Activated CD8-positive, alpha-beta memory T cell treated with anti-CD3 and anti-CD28 coated beads for 36 hours (primary cell): ENCODE measurements around the gene ASAH2. TPM values are rescaled to one million over a fixed set of nuclear protein-coding genes. Genes with fewer than 3 reads are reported as not detected.
"Not testable (repeated sequence)": the region's sequence is repeated elsewhere in the genome, so short reads cannot be mapped to it uniquely, and the experiment has no call there.

Source experiments
- CTCF ChIA-PET: fragments of 350-600 bp; sonication (Branson Sonifier 250); formaldehyde crosslinking; loops from one replicate; lab custom pipeline; 2021; ENCODE audit warnings: antibody characterized with exemption; lab: Charles Lee
- POLR2A ChIA-PET: fragments of 350-600 bp; sonication (Branson Sonifier 250); formaldehyde crosslinking; loops from one replicate; lab custom pipeline; 2021; ENCODE audit warnings: antibody characterized with exemption; lab: Charles Lee
- total RNA-seq, 2 experiments: library from RNA; stranded (reverse); gene quantifications; one replicate each; pipeline ENCODE4 v1.2.3, GENCODE V29; 2021

The ASAH2 gene
- total RNA-seq, 2 experiments from 2014 or later: 4.8 to 5.2 TPM

DNA sequence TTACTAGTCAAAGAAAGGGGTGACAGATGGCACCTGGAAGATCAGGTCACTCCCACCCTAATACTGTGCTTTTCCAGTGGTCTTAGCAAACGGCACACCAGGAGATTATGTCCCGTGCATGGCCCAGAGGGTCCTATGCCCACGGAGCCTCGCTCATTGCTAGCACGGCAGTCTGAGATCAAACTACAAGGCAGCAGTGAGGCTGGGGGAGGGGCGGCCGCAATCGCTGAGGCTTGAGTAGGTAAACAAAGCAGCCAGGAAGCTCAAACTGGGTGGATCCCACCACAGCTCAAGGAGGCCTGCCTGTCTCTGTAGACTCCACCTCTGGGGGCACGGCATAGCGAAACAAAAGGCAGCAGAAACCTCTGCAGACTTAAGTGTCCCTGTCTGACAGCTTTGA lies 11.3 kb upstream of the ASAH2 start:
- CTCF ChIA-PET, POLR2A ChIA-PET: not testable (repeated sequence)

DNA sequence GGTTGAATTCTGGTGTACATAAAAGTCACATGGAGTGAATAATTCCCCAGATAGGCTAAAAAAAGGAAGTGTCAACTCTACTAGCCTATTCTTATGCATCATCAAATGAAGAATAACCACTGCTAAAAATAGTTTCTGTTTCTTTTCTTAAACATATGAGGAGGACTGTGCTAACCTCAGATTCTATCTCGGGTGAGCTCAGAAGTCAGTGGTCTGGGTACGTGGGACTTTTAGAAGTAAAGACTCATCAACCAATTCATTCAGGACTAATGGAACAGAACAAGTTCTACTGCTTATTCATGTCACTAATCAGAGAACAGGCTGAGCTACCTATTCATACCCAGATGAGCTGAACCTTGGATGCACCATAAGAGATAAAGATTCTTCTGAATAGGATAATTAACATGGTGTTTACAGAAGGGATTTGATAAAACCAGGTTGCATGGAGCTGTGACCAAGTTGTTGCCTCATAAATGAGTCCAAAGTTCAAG lies 9.5 kb upstream of the ASAH2 start:
- ChIA-PET POLR2A (no interaction called here), CTCF (no interaction called here)

DNA sequence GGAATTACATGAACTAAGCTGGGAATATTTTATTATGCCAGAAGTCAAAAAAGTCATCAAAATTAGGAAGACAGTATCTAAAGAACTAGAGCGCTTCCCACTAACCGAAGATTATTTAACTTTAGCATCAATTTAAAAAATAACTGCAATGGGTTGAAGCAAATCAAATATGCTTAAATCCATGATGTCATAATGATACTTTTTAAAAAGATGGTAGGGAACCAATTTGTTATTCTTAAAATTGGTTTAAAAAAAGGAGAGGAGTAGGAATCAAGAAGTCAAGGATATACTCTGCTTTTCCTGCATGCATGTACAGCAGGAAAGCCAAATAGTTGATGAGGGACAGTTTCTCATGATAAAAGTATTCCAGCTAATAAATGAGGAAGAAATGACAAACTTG lies 3.2 kb upstream of the ASAH2 start:
- ChIA-PET POLR2A (no interaction called here), CTCF (no interaction called here)

DNA sequence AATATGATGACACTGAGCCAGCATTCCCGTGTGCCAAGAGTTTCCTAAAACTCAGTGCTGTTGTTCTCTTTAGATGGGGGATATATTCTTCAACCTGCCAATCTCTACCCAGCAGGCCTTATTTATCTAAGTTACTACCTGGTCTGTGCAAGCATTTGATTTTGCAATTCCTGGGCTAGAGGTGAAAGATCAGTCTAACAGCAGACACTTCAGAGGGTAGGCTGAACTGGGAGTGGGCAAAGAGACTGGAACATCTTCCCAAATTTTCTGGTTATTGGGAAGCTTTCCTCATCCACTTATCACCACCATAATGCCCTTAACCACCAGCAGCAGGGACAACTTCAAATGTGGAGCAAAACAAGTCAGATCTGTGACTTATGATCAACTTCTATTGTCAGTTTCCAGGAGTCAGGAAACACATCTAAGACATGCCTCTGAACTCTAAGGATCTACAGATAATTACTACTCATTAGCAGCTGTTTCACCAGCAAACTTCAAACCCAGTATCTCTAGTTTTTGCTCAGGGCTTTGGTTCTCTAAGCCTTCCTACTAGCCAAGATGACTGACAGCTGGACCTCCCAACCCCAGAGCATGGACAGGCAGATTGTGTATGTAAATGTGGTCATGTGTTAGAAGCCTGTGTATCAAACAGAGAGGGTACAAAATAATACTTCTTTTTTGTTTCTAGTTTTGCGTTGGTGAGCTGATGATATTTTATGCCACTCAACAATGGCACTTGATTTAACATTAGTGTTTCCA lies 1.0 kb downstream of the ASAH2 start:
- ChIA-PET POLR2A (no interaction called here), CTCF (no interaction called here)

DNA sequence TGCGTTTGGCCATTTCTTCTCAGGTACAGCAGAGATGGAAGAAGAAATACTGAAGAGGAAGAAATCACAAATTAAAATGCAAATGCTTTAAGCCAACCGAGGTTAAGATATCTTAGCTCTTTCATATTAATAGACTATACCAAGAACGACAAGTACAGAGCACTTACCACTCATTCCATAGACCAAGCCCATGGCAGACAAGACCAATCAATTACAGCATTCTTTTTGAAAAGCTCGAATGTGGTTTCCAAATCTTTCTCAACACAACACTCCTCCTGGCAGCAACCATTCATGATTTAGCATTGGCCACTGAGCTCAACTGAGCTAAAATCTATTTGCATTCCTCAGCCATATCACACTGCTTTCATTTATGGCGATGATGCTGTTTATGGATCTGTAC lies 2.7 kb downstream of the ASAH2 start:
- ChIA-PET CTCF (no interaction called here), POLR2A (no interaction called here)

DNA sequence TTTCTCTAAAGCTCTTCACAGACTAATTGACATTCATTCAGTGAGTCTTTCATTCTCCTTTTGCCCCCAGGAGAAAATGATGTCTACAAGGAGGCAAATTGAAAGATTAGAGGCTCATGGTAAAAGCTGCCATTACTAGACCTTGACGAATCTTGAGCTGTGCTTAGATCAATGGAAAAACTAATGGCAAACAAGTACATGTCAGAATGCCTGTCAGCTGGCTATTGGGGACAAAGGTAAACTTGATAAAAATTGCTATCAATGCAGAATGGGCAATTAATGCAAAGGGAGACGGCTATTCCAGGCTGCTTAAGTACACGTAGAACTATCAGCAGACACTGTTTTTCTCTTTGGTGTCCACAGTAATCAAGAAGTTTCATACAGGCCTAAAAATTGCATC lies 3.3 kb downstream of the ASAH2 start:
- POLR2A ChIA-PET: no interaction called here
- CTCF ChIA-PET: no interaction called here

DNA sequence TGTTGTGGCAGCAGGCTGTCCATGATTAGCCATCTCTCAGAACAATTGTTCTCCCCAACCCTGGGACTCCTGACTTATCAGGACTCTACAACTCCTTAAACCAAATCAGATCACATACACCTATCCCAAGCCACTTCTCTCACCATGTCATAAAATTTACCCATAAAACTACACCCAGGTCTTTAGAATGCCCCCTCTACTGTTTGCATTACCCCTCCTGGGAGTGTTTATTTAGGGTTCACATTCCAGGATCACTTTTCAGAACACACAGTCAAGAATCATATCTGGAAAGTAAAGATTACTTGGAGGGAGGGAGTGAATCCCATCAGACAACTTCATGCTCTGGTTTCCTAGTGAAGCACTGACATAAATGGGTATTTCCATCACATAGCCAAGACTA lies 7.1 kb downstream of the ASAH2 start:
- ChIA-PET CTCF (no interaction called here), POLR2A (no interaction called here)

DNA sequence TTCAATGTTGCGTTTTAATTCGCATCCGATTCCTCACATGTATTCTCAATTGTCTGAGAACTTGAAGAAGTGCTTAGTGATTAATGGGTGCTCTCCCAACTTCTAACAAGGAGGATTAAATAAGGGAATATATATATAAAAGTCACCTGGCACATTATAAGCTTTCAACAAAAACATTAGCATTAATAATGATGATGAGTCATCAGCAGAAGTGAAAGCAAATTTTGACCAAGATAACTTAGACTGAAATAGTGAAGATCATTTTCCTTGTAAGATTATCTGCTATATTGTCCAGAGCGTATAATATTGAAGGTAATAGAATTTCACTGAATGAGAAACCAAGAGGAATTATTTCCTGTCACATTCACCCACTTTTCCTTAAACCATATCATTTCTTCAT lies 8.5 kb downstream of the ASAH2 start:
- CTCF ChIA-PET: interaction anchor here (1.0 kb wide), 1 partner anchor 9 kb away, joined by 3 read pairs; no protein-coding TSS in a partner anchor
- POLR2A ChIA-PET: no interaction called here

DNA sequence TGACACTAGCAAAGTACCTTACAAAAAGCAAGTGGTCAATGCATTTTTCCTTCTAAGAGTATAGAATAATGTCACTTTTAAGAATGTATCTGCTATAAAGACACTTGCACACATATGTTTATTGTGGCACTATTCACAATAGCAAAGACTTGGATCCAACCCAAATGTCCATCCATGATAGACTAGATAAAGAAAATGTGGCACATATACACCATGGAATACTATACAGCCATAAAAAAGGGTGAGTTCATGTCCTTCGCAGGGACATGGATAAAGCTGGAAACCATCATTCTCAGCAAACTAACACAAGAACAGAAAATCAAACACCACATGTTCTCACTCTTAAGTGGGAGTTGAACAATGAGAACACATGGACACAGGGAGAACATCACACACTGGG lies 9.8 kb downstream of the ASAH2 start:
- POLR2A ChIA-PET, CTCF ChIA-PET: not testable (repeated sequence)

DNA sequence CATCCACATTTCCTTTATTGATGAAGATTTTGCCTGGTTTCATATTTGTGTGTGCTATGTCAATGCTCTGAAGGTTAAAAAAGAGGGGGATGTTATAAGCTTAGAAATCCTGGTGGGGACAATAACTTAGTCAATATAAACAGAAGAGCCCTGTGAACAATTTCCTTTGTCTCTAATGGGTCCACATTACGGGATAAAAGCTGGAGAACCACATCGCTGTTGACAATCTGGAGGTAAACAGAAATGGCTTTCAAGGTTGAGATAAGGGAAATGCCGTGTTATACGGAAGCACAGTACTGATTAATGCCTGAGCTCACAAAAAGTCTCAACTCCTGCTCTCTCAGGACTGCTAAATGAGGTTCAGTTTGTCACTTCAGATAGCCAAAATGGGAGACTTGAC lies 16.8 kb downstream of the ASAH2 start:
- ChIA-PET CTCF (interaction anchor here (0.6 to 1.3 kb wide), 2 partner anchors 9 to 41 kb away, joined by 3 to 4 read pairs; no protein-coding TSS in a partner anchor), POLR2A (no interaction called here)

DNA sequence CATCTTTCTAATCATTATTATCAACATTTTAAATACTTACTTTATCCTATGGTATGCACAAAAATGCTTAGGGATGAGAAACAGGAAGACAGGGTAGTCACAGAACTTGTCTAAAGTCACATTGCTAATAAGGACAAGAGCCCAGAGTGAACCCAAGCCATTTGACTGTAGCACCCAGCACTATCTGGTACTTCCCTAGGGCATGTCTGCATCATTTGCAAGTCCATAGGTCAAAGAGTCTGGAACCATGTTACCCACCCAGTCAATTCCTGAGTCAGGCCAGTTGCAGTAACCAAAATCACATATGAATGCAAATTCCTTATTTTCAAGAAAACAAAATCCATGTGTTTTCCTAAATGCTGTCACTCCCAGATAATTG lies 19.1 kb downstream of the ASAH2 start:
- POLR2A ChIA-PET: no interaction called here
- CTCF ChIA-PET: no interaction called here

DNA sequence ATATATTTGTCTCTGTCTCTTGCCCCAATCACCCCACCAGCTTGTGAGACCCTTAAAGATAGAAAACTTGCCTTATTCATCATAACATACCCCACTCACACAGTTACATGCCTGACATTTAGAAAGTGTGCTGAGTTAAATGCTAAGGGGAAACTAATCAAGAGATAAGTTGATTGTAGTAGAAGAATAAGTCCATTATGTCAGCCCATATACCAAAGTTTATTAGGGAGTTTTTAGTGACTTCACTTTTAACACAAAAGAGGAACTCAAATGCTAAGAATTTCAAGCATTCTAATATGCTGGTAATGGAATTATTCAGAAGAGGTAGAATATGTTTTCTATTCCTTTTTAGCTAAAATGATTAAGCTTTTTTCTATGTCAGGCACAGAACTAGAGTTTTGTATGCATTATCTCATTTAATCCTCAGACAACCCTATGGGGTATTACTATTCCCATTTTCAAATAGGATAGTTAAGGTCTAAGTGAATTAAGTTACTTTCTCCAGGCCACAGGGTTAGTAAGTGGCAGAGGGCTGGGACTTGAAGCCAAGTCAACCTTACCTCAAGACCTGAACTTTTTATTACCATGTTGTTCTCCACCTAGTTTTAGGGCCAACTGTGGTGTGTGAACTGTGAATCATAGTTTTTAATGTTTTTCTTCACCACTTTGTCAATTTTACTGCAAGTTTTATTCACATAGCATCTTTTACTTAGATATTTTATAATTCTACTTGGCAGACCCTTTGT lies 19.6 kb downstream of the ASAH2 start:
- CTCF ChIA-PET: no interaction called here
- POLR2A ChIA-PET: no interaction called here

DNA sequence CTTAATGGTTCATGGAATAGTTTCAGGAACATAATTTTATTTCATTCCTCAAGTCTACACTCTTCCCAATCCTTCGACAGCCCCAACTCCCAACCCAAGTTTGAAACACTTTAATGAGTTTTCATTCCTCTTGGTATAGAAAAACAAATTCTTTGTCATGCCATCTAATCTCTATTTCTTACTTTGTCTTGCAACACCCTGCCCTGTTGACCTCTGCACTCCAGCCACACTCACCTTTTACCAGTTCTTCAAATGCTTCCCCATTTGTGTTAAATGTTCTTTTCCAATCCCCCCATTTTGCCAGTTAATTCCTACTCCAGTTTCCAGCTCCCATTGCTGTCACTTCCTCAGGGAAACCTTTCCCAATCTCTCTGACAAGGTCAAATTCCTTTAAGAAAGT lies 21.9 kb downstream of the ASAH2 start:
- ChIA-PET CTCF (no interaction called here), POLR2A (no interaction called here)

DNA sequence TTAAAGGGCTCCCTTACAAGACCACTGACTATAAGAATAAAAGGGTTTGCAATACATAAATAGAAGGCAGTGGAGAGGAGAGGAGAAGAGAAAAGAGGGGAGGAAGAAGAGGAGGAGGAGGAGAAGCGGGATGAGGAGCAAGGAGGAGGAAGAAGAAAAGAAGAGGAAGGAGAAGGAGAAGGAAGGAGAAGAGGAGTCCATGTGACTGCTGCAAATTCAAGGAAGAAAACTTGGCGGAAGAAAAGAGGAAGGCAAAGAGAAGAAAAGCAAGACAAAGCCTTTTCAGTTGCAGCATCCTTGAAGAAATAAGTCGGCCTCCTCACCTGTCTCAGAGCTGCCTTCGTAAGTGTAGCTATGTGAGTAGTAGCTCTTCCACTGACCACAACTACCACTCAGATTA lies 22.6 kb downstream of the ASAH2 start:
- ChIA-PET POLR2A (no interaction called here), CTCF (no interaction called here)

DNA sequence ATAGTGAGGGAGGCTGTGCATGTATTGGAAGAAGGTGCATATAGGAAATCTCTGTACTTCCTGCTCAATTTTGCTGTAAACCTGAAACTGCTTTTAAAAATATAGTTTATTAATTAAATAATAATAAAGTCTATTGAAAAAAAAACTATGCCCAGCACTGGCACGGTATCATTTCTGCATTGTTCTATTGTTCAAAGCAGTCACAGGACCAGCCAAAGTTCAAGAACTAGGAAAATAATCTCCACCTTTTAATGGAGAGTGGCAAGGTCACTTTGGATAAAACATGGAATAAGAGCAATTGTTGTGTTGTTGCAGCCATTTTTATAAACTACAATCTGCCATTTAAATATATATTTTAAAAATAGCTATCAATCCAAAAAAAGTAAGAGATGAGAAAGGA lies 24.7 kb downstream of the ASAH2 start:
- ChIA-PET CTCF (no interaction called here), POLR2A (no interaction called here)

DNA sequence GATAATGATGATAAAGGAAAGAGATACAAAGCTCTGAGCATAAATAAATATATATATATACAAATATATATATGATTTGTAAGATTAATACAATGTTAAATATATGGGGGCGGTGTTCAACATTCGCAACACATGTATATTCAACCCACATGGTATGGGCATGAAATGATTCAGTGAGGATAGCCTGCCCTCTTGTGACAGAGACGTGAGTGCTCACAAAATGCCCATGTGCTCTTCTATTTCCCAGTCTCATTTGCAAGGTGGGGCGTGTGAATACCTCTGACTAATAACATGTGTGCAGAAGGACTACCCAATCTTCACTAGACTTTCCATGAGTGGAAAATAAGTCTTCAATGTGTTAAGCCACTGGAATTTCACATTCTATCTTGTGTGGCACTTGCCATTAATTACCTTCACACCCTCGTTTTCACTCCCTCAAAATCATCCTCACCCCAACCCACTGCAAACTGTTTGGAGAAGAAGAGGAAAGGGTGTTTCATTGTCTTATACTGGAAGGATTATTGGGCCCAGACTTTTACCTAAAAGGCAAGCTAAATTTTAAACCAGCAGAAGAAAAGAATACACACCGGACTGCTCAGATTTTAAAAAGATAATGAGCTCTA lies 26.9 kb downstream of the ASAH2 start:
- ChIA-PET POLR2A (no interaction called here), CTCF (no interaction called here)

DNA sequence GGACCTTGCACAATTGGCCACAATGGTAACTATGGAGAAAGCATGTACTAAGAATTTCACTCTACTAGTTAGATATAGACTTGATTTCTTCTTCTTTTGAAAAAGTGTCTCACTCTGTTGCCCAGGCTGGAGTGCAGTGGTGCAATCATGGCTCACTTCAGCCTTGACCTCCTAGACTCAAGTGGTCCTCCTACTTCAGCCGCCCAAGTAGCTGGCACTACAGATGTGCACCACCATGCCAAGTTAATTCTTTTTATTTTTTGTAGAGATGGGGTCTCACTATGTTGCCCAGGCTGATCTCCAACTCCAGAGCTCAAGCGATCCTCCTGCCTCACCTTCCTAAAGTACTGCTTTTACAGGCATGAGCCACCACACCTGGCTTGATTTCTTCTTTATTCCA lies 29.1 kb downstream of the ASAH2 start:
- ChIA-PET CTCF (no interaction called here), POLR2A (no interaction called here)

DNA sequence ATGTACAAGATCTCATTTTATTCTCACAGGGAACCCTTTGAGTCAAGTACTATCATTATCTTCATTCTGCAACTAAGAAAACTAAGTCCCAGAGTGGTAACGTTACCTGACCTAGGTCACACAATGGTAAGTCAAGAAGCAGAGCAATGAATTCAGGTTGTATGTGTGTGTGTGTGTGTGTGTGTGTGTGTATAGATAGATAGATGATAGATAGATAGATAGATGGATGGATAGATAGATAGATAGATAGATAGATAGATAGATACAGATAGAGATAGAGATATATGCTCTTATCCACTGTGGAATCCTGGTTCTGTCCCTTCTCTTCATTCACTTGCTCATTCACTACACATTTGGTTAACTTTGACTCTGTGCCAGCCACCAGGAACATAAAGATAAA lies 29.8 kb downstream of the ASAH2 start:
- ChIA-PET CTCF (no interaction called here), POLR2A (no interaction called here)

DNA sequence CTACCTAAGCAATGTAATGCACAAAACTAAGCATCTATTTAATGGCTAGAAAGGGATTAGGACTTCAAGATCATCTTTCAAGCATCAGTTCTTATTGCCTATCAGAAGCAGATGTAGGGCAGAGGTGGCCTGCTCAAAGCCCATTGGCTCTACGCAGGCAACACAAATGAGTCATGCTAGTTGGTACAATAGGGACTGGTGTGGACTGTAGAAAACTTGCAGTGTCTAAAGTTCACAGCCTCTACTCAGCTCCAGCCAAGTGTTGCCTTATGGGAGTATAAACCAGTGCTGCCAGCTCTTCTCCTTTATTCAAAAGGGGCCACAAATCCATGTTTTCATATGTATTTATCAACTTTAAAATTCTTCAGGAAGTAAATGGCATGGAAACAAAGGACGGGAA lies 31.7 kb downstream of the ASAH2 start:
- CTCF ChIA-PET: no interaction called here
- POLR2A ChIA-PET: no interaction called here

DNA sequence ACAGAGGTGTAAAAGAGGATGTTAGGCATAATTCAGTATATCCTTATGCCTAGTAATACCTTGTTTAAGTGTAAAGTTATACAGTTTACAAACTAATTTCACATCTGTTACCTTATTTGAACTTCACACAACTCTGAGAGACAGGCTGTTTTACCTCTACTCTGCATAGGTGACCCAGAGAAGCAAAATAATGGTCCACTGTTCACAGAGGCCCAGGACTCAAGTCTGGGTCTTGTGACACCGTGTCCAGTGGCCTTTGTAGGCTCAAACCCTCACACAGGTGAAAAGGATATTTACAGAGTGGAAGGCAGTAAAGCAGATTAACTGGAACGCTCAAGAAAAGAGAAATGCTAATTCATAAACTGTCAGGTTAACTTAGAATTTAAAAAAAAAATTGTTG lies 32.1 kb downstream of the ASAH2 start:
- CTCF ChIA-PET: no interaction called here
- POLR2A ChIA-PET: no interaction called here

DNA sequence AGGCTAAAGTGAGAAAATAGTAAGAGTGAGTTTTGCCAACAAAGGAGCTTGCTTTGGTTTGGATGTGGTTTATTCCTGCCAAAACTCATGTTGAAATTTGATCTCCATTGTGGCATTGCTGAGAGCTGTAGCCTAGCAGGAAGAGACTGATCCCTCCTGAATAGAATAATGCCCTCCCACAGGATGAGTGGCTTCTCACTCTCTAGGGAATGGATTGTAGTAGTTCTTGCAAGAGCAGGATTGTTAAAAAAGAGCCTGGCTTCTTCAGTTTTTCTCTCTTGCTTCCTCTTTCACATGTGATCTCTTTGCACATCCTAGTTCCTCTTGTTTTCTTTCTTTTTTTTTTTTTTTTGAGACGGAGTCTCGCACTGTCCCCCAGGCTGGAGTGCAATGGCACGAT lies 34.4 kb downstream of the ASAH2 start:
- CTCF ChIA-PET: no interaction called here
- POLR2A ChIA-PET: no interaction called here
